Smooth muscle cell of the pulmonary artery (primary cell): ENCODE results near the gene NIPSNAP2. TPM values are rescaled to one million over a fixed set of nuclear protein-coding genes. Genes with fewer than 3 reads are reported as not detected.

Experiments
- total RNA-seq: library from RNA; depleted of rRNA; stranded (reverse); fragments of >200 nt; gene quantifications from 2 replicates; pipeline ENCODE4 v1.2.3, GENCODE V29; 2014

Gene NIPSNAP2
- 28.1 and 28.2 TPM in 2 replicates for total RNA-seq

DNA sequence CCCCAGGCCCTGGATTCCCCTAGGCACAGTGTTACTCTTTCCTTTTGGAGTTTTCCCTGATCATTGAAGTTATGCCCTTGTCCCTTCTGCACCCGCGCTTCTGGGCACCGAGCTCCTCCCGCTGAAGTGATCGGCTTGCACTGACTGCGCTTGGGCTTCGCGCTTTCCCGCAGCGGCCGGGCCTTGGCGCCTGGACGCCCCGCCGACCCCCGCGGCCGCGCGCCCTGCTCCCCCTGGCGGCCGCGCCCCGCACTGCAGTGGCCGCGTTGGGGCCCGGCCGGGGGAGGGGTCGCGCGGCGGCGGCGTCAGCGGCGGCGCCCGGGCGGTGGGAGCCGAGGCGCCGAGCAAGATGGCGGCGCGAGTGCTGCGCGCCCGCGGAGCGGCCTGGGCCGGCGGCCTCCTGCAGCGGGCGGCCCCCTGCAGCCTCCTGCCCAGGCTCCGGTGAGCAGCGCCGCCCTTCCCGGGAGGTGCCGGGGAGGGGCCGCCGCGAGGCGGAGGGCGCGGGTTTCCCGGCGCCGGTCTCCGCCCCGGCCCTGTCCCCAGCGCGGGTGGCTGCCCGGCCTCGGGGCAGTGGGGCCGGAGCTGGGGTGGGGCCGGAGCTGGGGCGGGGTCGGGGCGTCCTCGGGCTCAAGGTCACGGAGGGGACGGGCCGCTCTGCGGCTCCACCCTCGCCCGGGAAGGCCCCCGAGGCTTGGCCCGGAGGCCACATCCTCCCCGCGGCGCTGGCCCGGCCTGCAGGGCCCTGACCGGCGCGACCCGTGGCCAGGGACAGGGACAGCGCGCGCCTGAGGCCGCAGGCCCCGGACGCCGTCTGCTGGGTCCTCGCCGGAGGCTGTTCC lies at the start of gene NIPSNAP2:
TSS of gene NIPSNAP2 (plus strand) at position 325 of the 839 bp plus-strand sequence. CDS start at position 350, 25 bp downstream.

DNA sequence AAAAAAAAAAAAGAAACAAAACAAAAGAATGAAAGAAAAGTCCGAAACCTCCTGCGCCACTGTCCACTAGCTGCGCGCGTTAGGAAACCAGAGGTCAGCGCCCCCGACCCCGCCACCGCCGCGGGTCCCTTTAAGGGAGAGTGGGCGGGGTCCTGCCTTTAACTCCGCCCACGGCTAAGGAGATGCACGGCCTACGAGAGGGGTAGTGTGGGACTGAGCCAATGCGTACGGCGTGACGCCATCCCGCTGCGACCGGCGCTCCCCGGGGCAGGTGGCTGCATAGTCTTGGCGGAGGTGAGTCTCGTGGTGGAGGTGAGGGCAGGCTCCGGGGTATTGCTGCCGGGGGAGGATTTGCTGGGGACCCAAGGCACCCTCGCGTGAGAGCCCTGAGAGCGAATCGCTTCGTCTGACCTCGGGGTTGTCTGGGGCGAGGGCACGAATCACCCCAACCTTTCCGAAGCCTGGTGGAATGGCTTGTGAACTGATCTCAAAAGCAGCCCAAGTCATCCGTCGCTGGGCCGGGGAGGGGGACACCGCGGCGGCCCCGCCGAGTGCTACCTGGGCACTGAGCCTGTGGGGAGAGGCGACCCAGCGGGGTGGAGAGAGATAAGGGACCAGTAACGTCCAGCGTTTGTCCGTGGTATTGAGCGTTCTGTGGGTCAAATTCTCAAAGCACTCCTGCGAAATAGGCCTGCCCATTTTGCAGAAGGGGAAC lies 12.6 kb upstream of the NIPSNAP2 start, which contains the start of gene MRPS17:
TSS of gene MRPS17 (plus strand) at position 241 of the 715 bp plus-strand sequence. CDS start 1,319 bp downstream, outside the sequence.

Other genes starting within 250 kb of the NIPSNAP2 start
- gene SEPTIN14, start 101.8 kb upstream of the NIPSNAP2 start, total RNA-seq = not detected in 2 replicates
- gene ZNF713, start 77.1 kb upstream of the NIPSNAP2 start, total RNA-seq = 1.2 and 2.3 TPM in 2 replicates
- 10.4 and 11.1 TPM in 2 replicates for gene MRPS17, start 12.7 kb upstream of the NIPSNAP2 start, total RNA-seq
- 47.9 and 66.2 TPM in 2 replicates for gene PSPH, start 86.9 kb downstream of the NIPSNAP2 start, total RNA-seq
- 138 and 159 TPM in 2 replicates for gene CCT6A, start 87.2 kb downstream of the NIPSNAP2 start, total RNA-seq
- gene SUMF2, start 99.7 kb downstream of the NIPSNAP2 start, total RNA-seq = 195 and 212 TPM in 2 replicates
- 1.3 and 1.8 TPM in 2 replicates for gene PHKG1, start 128.4 kb downstream of the NIPSNAP2 start, total RNA-seq
- 166 and 200 TPM in 2 replicates for gene CHCHD2, start 141.9 kb downstream of the NIPSNAP2 start, total RNA-seq
- not detected in 2 replicates for gene NUPR2, start 151.8 kb downstream of the NIPSNAP2 start, total RNA-seq